HG02840 (cell line): ENCODE data around the gene LATS2.

Source experiments
- ATAC-seq: cut with Tn5 transposase; IDR thresholded peaks from one replicate; pipeline ENCODE4 v1.9.1; 2021; ENCODE audit warnings: mild to moderate bottlenecking, moderate library complexity, moderate number of reproducible peaks; ENCODE audit not compliant: unreplicated experiment, low FRiP score

LATS2 gene

GRCh38 chr13:20923272-20923671 lies 138.1 kb downstream of the LATS2 start:
- ATAC-seq, result no peak
